Testis (tissue), 3 donors: ENCODE measurements around the gene FMO2. TPM values are rescaled to one million over a fixed set of nuclear protein-coding genes. Genes with fewer than 3 reads are reported as not detected.
A peak's percentile ranks its signal among the peaks of the same experiment; 100 is the strongest.
"Not testable (repeated sequence)": the region's sequence is repeated elsewhere in the genome, so short reads cannot be mapped to it uniquely, and the experiment has no call there.

Source experiments
- DNase-seq: peaks from one replicate; pipeline ENCODE4 v3.0.0-alpha.2; 2019
- H3K27ac ChIP-seq, 2 donors: fragments of 200-600 bp; sonication (generic); one replicate each; pipeline ENCODE4 v1.5.1; 2019
- H3K27me3 ChIP-seq: fragments of 200-600 bp; sonication (generic); one replicate; pipeline ENCODE4 v1.5.1; 2019
- H3K36me3 ChIP-seq: fragments of 200-600 bp; sonication (generic); one replicate; pipeline ENCODE4 v1.5.1; 2017; ENCODE audit warnings: low read depth; ENCODE audit errors: missing control alignments
- H3K4me1 ChIP-seq: fragments of 200-600 bp; sonication (generic); one replicate; pipeline ENCODE4 v1.5.1; 2019
- H3K4me3 ChIP-seq, 2 donors: fragments of 200-600 bp; sonication (generic); one replicate each; pipeline ENCODE4 v1.5.1; 2017 to 2019
- H3K9me3 ChIP-seq: fragments of 200-600 bp; sonication (generic); one replicate; pipeline ENCODE4 v1.5.1; 2017
- CTCF ChIP-seq, 3 experiments: fragments of 450-650 bp in 2 of 3; fragments of 200-600 bp in 1 of 3; sonication (generic) in 1 of 3; IDR thresholded peaks; one replicate each; pipeline ENCODE4 v1.5.1; 2016 to 2019; ENCODE audit warnings: antibody characterized with exemption in 3 of 3, mild to moderate bottlenecking in 2 of 3, moderate library complexity in 1 of 3
- POLR2A ChIP-seq: fragments of 450-650 bp; IDR thresholded peaks from one replicate; pipeline ENCODE4 v1.6.1; 2017; ENCODE audit warnings: antibody characterized with exemption, mild to moderate bottlenecking, moderate library complexity
- WGBS, 2 donors: methylation state at CpG; one replicate each; pipeline ENCODE4 v1.1.5; 2018; 5-methylcytosine and 5-hydroxymethylcytosine counted together
- intact Hi-C: fragments of 100-400 bp; cut with DNase I; formaldehyde crosslinking; loops from one replicate; pipeline ENCODE4 v1.15.1; 2023; ENCODE audit warnings: low total_unique reads
- polyA plus RNA-seq: library from polyadenylated mRNA; stranded (reverse); fragments of 350-450 nt; fragmentation: Illumina TruSeq; extraction: RNeasy Lipid Tissue Mini Kit (QIAGEN cat#74804); gene quantifications from one replicate; pipeline ENCODE4 v1.2.3, GENCODE V29; 2014; ENCODE audit warnings: low read depth, low replicate concordance; ENCODE audit not compliant: insufficient read depth
- total RNA-seq, 2 donors: library from RNA; depleted of rRNA; stranded (reverse); fragments of >200 nt; gene quantifications; one replicate each; pipeline ENCODE4 v1.2.3, GENCODE V29; 2016

The FMO2 gene
- total and polyA plus RNA-seq, 3 donors from 2014 or later: 2.5 to 3.4 (median 3.2) TPM

DNA sequence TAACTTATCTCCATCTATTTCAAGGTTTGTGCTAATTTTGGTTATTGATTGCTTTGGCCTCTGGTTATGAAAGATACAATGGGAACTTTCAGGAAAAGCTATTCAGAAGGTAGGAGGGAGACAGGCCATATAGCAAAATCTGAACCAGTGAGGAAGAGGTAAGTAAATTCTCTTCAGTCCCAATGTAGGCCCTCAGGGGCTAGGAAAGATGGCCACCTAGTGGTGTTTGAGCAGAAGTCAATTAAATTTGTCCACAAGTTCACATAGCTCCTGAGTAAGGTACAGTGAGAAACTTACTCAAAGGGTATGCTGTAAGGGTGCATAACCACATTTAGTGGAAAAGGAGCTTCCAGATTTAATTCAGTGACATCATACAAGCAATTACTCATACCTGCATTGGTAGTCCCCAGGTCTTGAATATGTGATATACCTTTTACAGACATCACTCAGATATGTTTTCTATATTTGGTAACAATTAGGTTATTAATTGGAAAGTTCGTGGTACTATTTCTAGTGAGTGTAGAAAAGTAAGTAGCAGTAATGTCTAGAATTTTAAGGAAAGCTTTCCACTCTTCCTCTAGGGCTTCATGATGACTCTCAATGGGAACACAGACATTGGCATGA, 41.8 kb downstream of the FMO2 start:
- Histone ChIP-seq H3K36me3 (no peaks in the 10 kb centered on the region), H3K9me3 (no peaks in the 10 kb centered on the region), H3K27ac (no peak overlapping the region), H3K27me3 (no peaks in the 10 kb centered on the region), H3K4me3 (no peak overlapping the region), H3K4me1 (no peaks in the 10 kb centered on the region)
- intact Hi-C loops: loop anchor here (10.0 kb wide), 1 partner anchor 142 kb away; no protein-coding TSS in a partner anchor
- 54 to 81% methylated on average over 1 of the region's 1 CpG for WGBS, 2 donors
- peak; percentile 63 to 74 (median 74) for TF ChIP-seq CTCF (IDR thresholded peaks at IDR 0.05)
- TF ChIP-seq POLR2A: no peak
- DNase-seq: peak; percentile 60

- Histone ChIP-seq H3K27me3 (no peaks in the 10 kb centered on the region), H3K4me3 (no peak overlapping the region), H3K4me1 (no peaks in the 10 kb centered on the region), H3K36me3 (no peaks in the 10 kb centered on the region), H3K9me3 (no peaks in the 10 kb centered on the region), H3K27ac (no peak overlapping the region)
- DNase-seq: no peak
- intact Hi-C loops: no loop called here
- TF ChIP-seq CTCF (IDR thresholded peaks at IDR 0.05): no peak
- TF ChIP-seq POLR2A: no peak
Measured at GRCh38 chr1:171231326-171231725, 46.2 kb downstream of the FMO2 start.

DNA sequence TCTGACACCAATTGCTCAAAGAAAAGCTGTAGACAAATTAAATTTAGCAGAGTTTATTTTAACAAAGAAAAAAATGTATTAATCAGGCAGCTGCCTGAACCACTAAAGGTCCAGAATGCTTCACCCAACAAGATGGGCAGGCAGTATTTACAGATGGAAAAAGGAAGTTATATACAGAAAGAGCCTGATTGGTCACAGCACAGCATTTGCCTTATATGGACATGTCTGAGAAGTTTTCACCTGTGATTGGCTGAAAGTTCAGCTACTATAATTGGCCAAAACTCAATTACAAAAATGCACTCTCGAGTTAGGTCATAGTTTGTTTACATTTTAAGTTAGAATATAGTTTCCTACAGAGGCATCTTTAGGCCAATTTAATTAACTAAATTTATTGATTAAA, 48.1 kb downstream of the FMO2 start:
- DNase-seq: no peak
- no peak for TF ChIP-seq POLR2A
- TF ChIP-seq CTCF (IDR thresholded peaks at IDR 0.05): no peak
- no peaks in the 10 kb centered on the region for H3K36me3 ChIP-seq
- H3K27ac ChIP-seq: no peak overlapping the region
- H3K9me3 ChIP-seq: no peaks in the 10 kb centered on the region
- H3K4me3 ChIP-seq: no peak overlapping the region
- WGBS, 2 donors: 95 to 96% methylated on average over 1 of the region's 1 CpG
- intact Hi-C loops: no loop called here
- H3K4me1 ChIP-seq: no peaks in the 10 kb centered on the region
- no peaks in the 10 kb centered on the region for H3K27me3 ChIP-seq

- H3K27ac ChIP-seq, H3K9me3 ChIP-seq, H3K4me3 ChIP-seq, H3K4me1 ChIP-seq, H3K27me3 ChIP-seq, H3K36me3 ChIP-seq, DNase-seq, intact Hi-C loops: not testable (repeated sequence)
- WGBS, 2 donors: 92 to 95% methylated on average over 4 of the region's 4 CpGs
Measured at GRCh38 chr1:171236231-171236630, 51.1 kb downstream of the FMO2 start.

GRCh38 chr1:171243878-171244277, 58.8 kb downstream of the FMO2 start:
- H3K27ac ChIP-seq: no peak overlapping the region
- no peaks in the 10 kb centered on the region for H3K4me1 ChIP-seq
- no peaks in the 10 kb centered on the region for H3K9me3 ChIP-seq
- TF ChIP-seq CTCF (IDR thresholded peaks at IDR 0.05) (no peak), POLR2A (no peak)
- no peak for DNase-seq
- intact Hi-C loops: loop anchor here (10.0 kb wide), 1 partner anchor 71 kb away; the partner anchor contains the start of gene FMO4
- H3K27me3 ChIP-seq: no peaks in the 10 kb centered on the region
- no peaks in the 10 kb centered on the region for H3K36me3 ChIP-seq
- 92 to 94% methylated on average over 4 of the region's 4 CpGs for WGBS, 2 donors
- no peak overlapping the region for H3K4me3 ChIP-seq
